ENCODE measurements around the gene RAP1B. TPM values are rescaled to one million over a fixed set of nuclear protein-coding genes. Genes with fewer than 3 reads are reported as not detected.
"Not testable (repeated sequence)": the region's sequence is repeated elsewhere in the genome, so short reads cannot be mapped to it uniquely, and the experiment has no call there.

The RAP1B gene
- total RNA-seq, 1 experiment from 2014 or later, result 94.7 TPM

- Histone ChIP-seq H3K27me3 (no peaks in the 10 kb centered on the region), H3K4me3 (no peak overlapping the region), H3K9me3 (no peaks in the 10 kb centered on the region), H3K36me3 (peaks cover 17% of the 10 kb centered on the region)
- DNase-seq, result no peak
Observed at GRCh38 chr12:68647507-68647906, 36.8 kb downstream of the RAP1B start.

GRCh38 chr12:68648179-68648578 lies 37.5 kb downstream of the RAP1B start:
- no peaks in the 10 kb centered on the region for H3K9me3 ChIP-seq
- H3K36me3 ChIP-seq, result peaks cover 23% of the 10 kb centered on the region
- H3K4me3 ChIP-seq, result no peak overlapping the region
- no peaks in the 10 kb centered on the region for H3K27me3 ChIP-seq
- DNase-seq, result no peak

- H3K4me3 ChIP-seq, result no peak overlapping the region
- no peaks in the 10 kb centered on the region for H3K9me3 ChIP-seq
- H3K36me3 ChIP-seq, result peaks cover 21% of the 10 kb centered on the region
- no peaks in the 10 kb centered on the region for H3K27me3 ChIP-seq
- no peak for DNase-seq
Observed at GRCh38 chr12:68665016-68665569, 54.4 kb downstream of the RAP1B start.

GRCh38 chr12:68667291-68667690 lies 56.6 kb downstream of the RAP1B start:
- Histone ChIP-seq H3K27me3 (no peaks in the 10 kb centered on the region), H3K36me3 (peaks cover 9% of the 10 kb centered on the region), H3K4me3 (no peak overlapping the region), H3K9me3 (no peaks in the 10 kb centered on the region)
- no peak for DNase-seq

GRCh38 chr12:68667896-68668295 lies 57.2 kb downstream of the RAP1B start:
- no peaks in the 10 kb centered on the region for H3K9me3 ChIP-seq
- no peak for DNase-seq
- peaks cover 9% of the 10 kb centered on the region for H3K36me3 ChIP-seq
- H3K27me3 ChIP-seq, result no peaks in the 10 kb centered on the region
- no peak overlapping the region for H3K4me3 ChIP-seq

GRCh38 chr12:68671179-68671578 lies 60.5 kb downstream of the RAP1B start:
- H3K36me3 ChIP-seq, result peaks cover 5% of the 10 kb centered on the region; the same call in 1 of the 2 replicates
- H3K27me3 ChIP-seq, result no peaks in the 10 kb centered on the region
- DNase-seq, result no peak
- no peaks in the 10 kb centered on the region for H3K9me3 ChIP-seq
- no peak overlapping the region for H3K4me3 ChIP-seq

GRCh38 chr12:68673788-68674187 lies 63.1 kb downstream of the RAP1B start:
- no peak for DNase-seq
- no peaks in the 10 kb centered on the region for H3K27me3 ChIP-seq
- no peaks in the 10 kb centered on the region for H3K36me3 ChIP-seq
- no peak overlapping the region for H3K4me3 ChIP-seq
- no peaks in the 10 kb centered on the region for H3K9me3 ChIP-seq

GRCh38 chr12:68674376-68674775 lies 63.7 kb downstream of the RAP1B start:
- Histone ChIP-seq H3K4me3 (no peak overlapping the region), H3K9me3 (no peaks in the 10 kb centered on the region), H3K36me3 (no peaks in the 10 kb centered on the region), H3K27me3 (no peaks in the 10 kb centered on the region)
- DNase-seq, result no peak

- H3K4me3 ChIP-seq, result no peak overlapping the region
- no peaks in the 10 kb centered on the region for H3K9me3 ChIP-seq
- H3K36me3 ChIP-seq, result no peaks in the 10 kb centered on the region
- DNase-seq, result no peak
- H3K27me3 ChIP-seq, result no peaks in the 10 kb centered on the region
Observed at GRCh38 chr12:68675101-68675842, 64.6 kb downstream of the RAP1B start.

- not testable (repeated sequence) for H3K9me3 ChIP-seq, DNase-seq, H3K36me3 ChIP-seq, H3K27me3 ChIP-seq, H3K4me3 ChIP-seq
Observed at GRCh38 chr12:68676854-68677253, 66.2 kb downstream of the RAP1B start.

GRCh38 chr12:68686262-68686594 lies 75.5 kb downstream of the RAP1B start:
- peak overlapping the region; percentile 94 for H3K4me3 ChIP-seq
- no peaks in the 10 kb centered on the region for H3K9me3 ChIP-seq
- H3K27me3 ChIP-seq, result no peaks in the 10 kb centered on the region
- DNase-seq, result no peak
- peaks cover 30% of the 10 kb centered on the region for H3K36me3 ChIP-seq

- H3K4me3 ChIP-seq, result peak within 1 kb of the TSS; percentile 94
- H3K36me3 ChIP-seq, result peaks cover 36% of the 10 kb centered on the region
- H3K27me3 ChIP-seq, result no peaks in the 10 kb centered on the region
- DNase-seq, result peak; percentile 98
- H3K9me3 ChIP-seq, result no peaks in the 10 kb centered on the region
Observed at GRCh38 chr12:68686595-68687521, 76.2 kb downstream of the RAP1B start, which contains the start of gene NUP107. NUP107 (plus strand) TSS chr12:68686978; CDS start chr12:68687066, 88 bp downstream.

GRCh38 chr12:68695454-68695853 lies 84.8 kb downstream of the RAP1B start:
- peaks cover 63% of the 10 kb centered on the region for H3K36me3 ChIP-seq
- H3K27me3 ChIP-seq, result no peaks in the 10 kb centered on the region
- no peaks in the 10 kb centered on the region for H3K9me3 ChIP-seq
- H3K4me3 ChIP-seq, result no peak overlapping the region
- no peak for DNase-seq

GRCh38 chr12:68699486-68699885 lies 88.8 kb downstream of the RAP1B start:
- no peak for DNase-seq
- Histone ChIP-seq H3K27me3 (no peaks in the 10 kb centered on the region), H3K4me3 (no peak overlapping the region), H3K36me3 (peaks cover 56% of the 10 kb centered on the region), H3K9me3 (no peaks in the 10 kb centered on the region)
